Omental fat pad (tissue), 4 donors: ENCODE data around the gene ZNF681. TPM values are rescaled to one million over a fixed set of nuclear protein-coding genes. Genes with fewer than 3 reads are reported as not detected.
"Not testable (repeated sequence)": the region's sequence is repeated elsewhere in the genome, so short reads cannot be mapped to it uniquely, and the experiment has no call there.

Experiments
- ATAC-seq: fragments of 150-250 bp; one replicate; pipeline ENCODE4 v1.9.1; 2016; ENCODE audit warnings: mild to moderate bottlenecking, moderate library complexity; ENCODE audit not compliant: low FRiP score
- DNase-seq: peaks from one replicate; pipeline ENCODE4 v3.0.0-alpha.2; 2019; ENCODE audit warnings: low spot score
- CTCF ChIP-seq, 3 donors: fragments of 450-650 bp; IDR thresholded peaks; one replicate each; pipeline ENCODE4 v1.5.1; 2016 to 2017; ENCODE audit warnings: antibody characterized with exemption in 3 of 3, mild to moderate bottlenecking in 3 of 3, moderate library complexity in 2 of 3
- total RNA-seq, 4 donors: library from RNA; depleted of rRNA; stranded (reverse); fragments of >200 nt; gene quantifications; one replicate each; pipeline ENCODE4 v1.1.0, GENCODE V29; 2016

Gene ZNF681
- total RNA-seq, 4 donors from 2014 or later: 0.48 to 2.8 (median 0.56) TPM

GRCh38 chr19:23769691-23770468, 11.2 kb upstream of the ZNF681 start:
- DNase-seq: no peak
- no peak for ATAC-seq

GRCh38 chr19:23766951-23767350, 8.3 kb upstream of the ZNF681 start:
- TF ChIP-seq CTCF (IDR thresholded peaks at IDR 0.05): no peak
- DNase-seq: no peak
- ATAC-seq: no peak

More at GRCh38 chr19:23769691-23770468, 11.2 kb upstream of the ZNF681 start:
- TF ChIP-seq CTCF (IDR thresholded peaks at IDR 0.05): no peak

- no peak for TF ChIP-seq CTCF (IDR thresholded peaks at IDR 0.05)
- DNase-seq (no peak), ATAC-seq (no peak)
Observed at GRCh38 chr19:23764781-23765180, 6.1 kb upstream of the ZNF681 start.

GRCh38 chr19:23762884-23763711, 4.4 kb upstream of the ZNF681 start:
- TF ChIP-seq CTCF (IDR thresholded peaks at IDR 0.05): no peak
- peak; percentile 86 for ATAC-seq
- DNase-seq: peak; percentile 69

- ATAC-seq (no peak), DNase-seq (no peak)
- TF ChIP-seq CTCF (IDR thresholded peaks at IDR 0.05): no peak
Observed at GRCh38 chr19:23762548-23762883, 3.8 kb upstream of the ZNF681 start.

- not testable (repeated sequence) for ATAC-seq, DNase-seq
Observed at GRCh38 chr19:23760326-23760725, 1.6 kb upstream of the ZNF681 start.

- DNase-seq, ATAC-seq: not testable (repeated sequence)
Observed at GRCh38 chr19:23743633-23744232, 15.0 kb downstream of the ZNF681 start.

- ATAC-seq: not testable (repeated sequence)
Observed at GRCh38 chr19:23730729-23731465, 27.8 kb downstream of the ZNF681 start.

GRCh38 chr19:23724161-23724560, 34.5 kb downstream of the ZNF681 start:
- not testable (repeated sequence) for ATAC-seq, DNase-seq

More at GRCh38 chr19:23730729-23731465, 27.8 kb downstream of the ZNF681 start:
- not testable (repeated sequence) for DNase-seq
